GM21381 (cell line): ENCODE results near the gene SUSD1.
"Not testable (repeated sequence)": the region's sequence is repeated elsewhere in the genome, so short reads cannot be mapped to it uniquely, and the experiment has no call there.

Experiments used
- ATAC-seq: cut with Tn5 transposase; IDR thresholded peaks from one replicate; pipeline ENCODE4 v1.9.1; 2021; ENCODE audit warnings: mild to moderate bottlenecking, moderate library complexity; ENCODE audit not compliant: unreplicated experiment

Gene SUSD1

GRCh38 chr9:112132356-112132755 lies 42.7 kb downstream of the SUSD1 start:
- ATAC-seq = no peak

GRCh38 chr9:112130997-112131396 lies 44.1 kb downstream of the SUSD1 start:
- no peak for ATAC-seq

GRCh38 chr9:112130347-112130746 lies 44.8 kb downstream of the SUSD1 start:
- no peak for ATAC-seq

GRCh38 chr9:112129246-112129645 lies 45.9 kb downstream of the SUSD1 start:
- ATAC-seq = no peak

GRCh38 chr9:112128399-112128798 lies 46.7 kb downstream of the SUSD1 start:
- ATAC-seq = not testable (repeated sequence)

GRCh38 chr9:112127281-112127680 lies 47.8 kb downstream of the SUSD1 start:
- no peak for ATAC-seq

- ATAC-seq = no peak
Observed at GRCh38 chr9:112125951-112126388, 49.1 kb downstream of the SUSD1 start.

- ATAC-seq = no peak
Observed at GRCh38 chr9:112124156-112124555, 50.9 kb downstream of the SUSD1 start.

GRCh38 chr9:112121633-112122032 lies 53.5 kb downstream of the SUSD1 start:
- ATAC-seq = no peak

GRCh38 chr9:112120439-112120925 lies 54.6 kb downstream of the SUSD1 start:
- no peak for ATAC-seq

GRCh38 chr9:112120030-112120341 lies 55.1 kb downstream of the SUSD1 start:
- no peak for ATAC-seq

- no peak for ATAC-seq
Observed at GRCh38 chr9:112119225-112120029, 55.7 kb downstream of the SUSD1 start.

- ATAC-seq = no peak
Observed at GRCh38 chr9:112118009-112118408, 57.1 kb downstream of the SUSD1 start.

GRCh38 chr9:112115970-112116753 lies 58.9 kb downstream of the SUSD1 start:
- no peak for ATAC-seq

GRCh38 chr9:112115109-112115508 lies 60.0 kb downstream of the SUSD1 start:
- ATAC-seq = no peak

- ATAC-seq = no peak
Observed at GRCh38 chr9:112112941-112113681, 62.0 kb downstream of the SUSD1 start.

GRCh38 chr9:112112519-112112918 lies 62.6 kb downstream of the SUSD1 start:
- ATAC-seq = no peak

- no peak for ATAC-seq
Observed at GRCh38 chr9:112111461-112111860, 63.6 kb downstream of the SUSD1 start.

- ATAC-seq = no peak
Observed at GRCh38 chr9:112110777-112111113, 64.4 kb downstream of the SUSD1 start.

- ATAC-seq = no peak
Observed at GRCh38 chr9:112110094-112110776, 64.9 kb downstream of the SUSD1 start.

GRCh38 chr9:112104901-112105300 lies 70.2 kb downstream of the SUSD1 start:
- ATAC-seq = no peak
